Epithelial cell of alveolus of lung (primary cell): ENCODE data around the gene LRRC32. TPM values are rescaled to one million over a fixed set of nuclear protein-coding genes. Genes with fewer than 3 reads are reported as not detected.

Experiments used
- total RNA-seq: library from RNA; depleted of rRNA; stranded (reverse); fragments of >200 nt; gene quantifications from 2 replicates; pipeline ENCODE4 v1.2.1, GENCODE V29; 2015

Gene LRRC32, protein sequence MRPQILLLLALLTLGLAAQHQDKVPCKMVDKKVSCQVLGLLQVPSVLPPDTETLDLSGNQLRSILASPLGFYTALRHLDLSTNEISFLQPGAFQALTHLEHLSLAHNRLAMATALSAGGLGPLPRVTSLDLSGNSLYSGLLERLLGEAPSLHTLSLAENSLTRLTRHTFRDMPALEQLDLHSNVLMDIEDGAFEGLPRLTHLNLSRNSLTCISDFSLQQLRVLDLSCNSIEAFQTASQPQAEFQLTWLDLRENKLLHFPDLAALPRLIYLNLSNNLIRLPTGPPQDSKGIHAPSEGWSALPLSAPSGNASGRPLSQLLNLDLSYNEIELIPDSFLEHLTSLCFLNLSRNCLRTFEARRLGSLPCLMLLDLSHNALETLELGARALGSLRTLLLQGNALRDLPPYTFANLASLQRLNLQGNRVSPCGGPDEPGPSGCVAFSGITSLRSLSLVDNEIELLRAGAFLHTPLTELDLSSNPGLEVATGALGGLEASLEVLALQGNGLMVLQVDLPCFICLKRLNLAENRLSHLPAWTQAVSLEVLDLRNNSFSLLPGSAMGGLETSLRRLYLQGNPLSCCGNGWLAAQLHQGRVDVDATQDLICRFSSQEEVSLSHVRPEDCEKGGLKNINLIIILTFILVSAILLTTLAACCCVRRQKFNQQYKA
- total RNA-seq, result 2.3 and 27.7 TPM in 2 replicates

DNA sequence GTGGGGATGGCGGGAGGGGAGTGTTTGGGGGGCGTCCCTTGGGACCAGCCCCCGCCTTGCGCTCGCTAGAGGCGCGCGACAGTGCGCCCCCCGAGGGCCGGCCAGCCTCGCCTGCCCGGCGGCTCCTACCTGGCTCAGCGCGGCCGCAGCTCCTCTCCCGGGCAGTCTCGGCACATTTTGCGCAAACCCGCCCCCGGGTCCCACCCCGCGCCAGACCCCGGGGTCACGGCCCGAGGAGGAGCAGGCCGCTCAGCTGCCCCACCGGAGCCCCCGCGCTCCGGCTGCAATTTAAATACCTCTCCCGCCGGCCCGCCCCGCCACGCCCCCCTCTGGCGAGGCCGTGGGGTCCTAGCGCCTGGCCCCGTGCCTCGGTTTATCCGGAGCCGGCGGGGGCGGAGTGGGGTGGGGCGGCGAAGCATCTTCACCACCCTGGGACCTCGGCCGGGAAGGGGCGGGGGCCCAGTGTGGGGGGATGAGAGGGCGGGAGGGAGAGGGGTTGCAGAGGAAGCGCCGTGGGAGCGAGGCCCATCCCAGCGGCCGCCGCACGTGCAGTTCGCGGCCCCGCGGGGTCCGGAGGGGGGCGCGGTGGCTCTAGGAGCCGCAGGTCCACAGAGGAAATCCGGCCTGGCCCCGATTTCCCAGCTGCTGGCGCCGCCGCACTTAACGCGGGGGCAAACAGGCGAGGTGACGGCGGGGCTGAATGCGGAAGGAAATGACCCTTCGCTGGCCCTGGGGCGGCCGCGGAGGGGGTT, at the start of gene LRRC32:
Gene LRRC32, minus strand, starts transcription at position 263 of the 752 bp plus-strand sequence. CDS start 4,793 bp downstream, outside the sequence.

Other genes with a start within 250 kb of the LRRC32 start
- 10.3 and 12.8 TPM in 2 replicates for gene EMSY, start 225.7 kb downstream of the LRRC32 start, total RNA-seq
- gene TSKU, start 112.6 kb upstream of the LRRC32 start, total RNA-seq, result 38.8 and 71.6 TPM in 2 replicates
- 6.1 and 28.2 TPM in 2 replicates for gene ACER3, start 190.2 kb upstream of the LRRC32 start, total RNA-seq